ENCODE data around the gene UROC1. TPM values are rescaled to one million over a fixed set of nuclear protein-coding genes. Genes with fewer than 3 reads are reported as not detected.

UROC1 gene
- total and polyA plus RNA-seq, 2 of the 4 experiments (the other 2 are of a cell fraction), result not detected

GRCh38 chr3:126464494-126464893, 53.1 kb downstream of the UROC1 start:
- Histone ChIP-seq H3K18ac (ENCODE audit: low read depth, low read length) (no peak overlapping the region), H3K23ac (ENCODE audit: low read depth, low read length) (no peak overlapping the region), H3K27me3 (ENCODE audit: control insufficient read depth, insufficient read depth, low read length) (no peaks in the 10 kb centered on the region), H3K14ac (replicated peaks; ENCODE audit: low read depth, low read length) (no peak overlapping the region), H3K4me2 (ENCODE audit: low read depth, low read length) (no peak overlapping the region), H3K9me3 (ENCODE audit: control insufficient read depth, insufficient read depth, low read length) (no peaks in the 10 kb centered on the region), H3K4me3 (ENCODE audit: insufficient read depth, low read depth, low read length) (no peak overlapping the region), H2BK15ac (ENCODE audit: low read depth, low read length) (no peak overlapping the region), H3K27ac (ENCODE audit: insufficient read depth, low read length) (no peak overlapping the region), H4K8ac (ENCODE audit: low read depth in 2 of 2, low read length in 2 of 2) (no peak overlapping the region), H3K9me1 (ENCODE audit: insufficient read depth, low read length) (no peaks in the 10 kb centered on the region; the same call in 1 of the 2 replicates), H4K5ac (ENCODE audit: low read depth, low read length) (no peak overlapping the region), H4K91ac (ENCODE audit: insufficient read depth, low read depth, low read length) (no peak overlapping the region), H3K9ac (ENCODE audit: low read depth, low read length) (no peak overlapping the region), H4K20me1 (ENCODE audit: insufficient read depth, low read length) (peaks cover 32% of the 10 kb centered on the region), H3K4ac (ENCODE audit: low read depth, low read length) (no peak overlapping the region), H2AK5ac (ENCODE audit: low read depth, low read length) (no peak overlapping the region), H3K36me3 (ENCODE audit: control insufficient read depth, insufficient read depth, low read length) (peaks cover 84% of the 10 kb centered on the region), H2BK120ac (ENCODE audit: low read depth, low read length) (no peak overlapping the region), H2AFZ (replicated peaks; ENCODE audit: low read length, poor library complexity) (no peak overlapping the region), H2AK9ac (replicated peaks; ENCODE audit: low read depth, low read length, poor library complexity) (no peak overlapping the region), H2BK20ac (ENCODE audit: low read depth, low read length) (no peak overlapping the region), H2BK5ac (ENCODE audit: low read depth, low read length, poor library complexity, severe bottlenecking) (no peak overlapping the region), H3K79me1 (ENCODE audit: low read depth in 1 of 2, low read length in 2 of 2) (peaks cover 39 to 59% of the 10 kb centered on the region in 2 experiments), H3K4me1 (ENCODE audit: control insufficient read depth, insufficient read depth, low read length) (no peaks in the 10 kb centered on the region; the same call in 1 of the 2 replicates), H3K56ac (ENCODE audit: extremely low read depth, insufficient read depth, low read length) (no peak overlapping the region)
- no peak for TF ChIP-seq POLR2A (IDR thresholded peaks at IDR 0.05; ENCODE audit: low read depth, low read length)
- TF ChIP-seq USF2 (IDR thresholded peaks at IDR 0.05; ENCODE audit: low read depth, low read length), result no peak
- no peak for TF ChIP-seq NFE2L2 (IDR thresholded peaks at IDR 0.05; ENCODE audit: low read depth, low read length)
- TF ChIP-seq RCOR1 (IDR thresholded peaks at IDR 0.05; ENCODE audit: insufficient replicate concordance, low read length), result no peak
- no peak for TF ChIP-seq RAD21 (IDR thresholded peaks at IDR 0.05; ENCODE audit: low read length)
- TF ChIP-seq MXI1 (IDR thresholded peaks at IDR 0.05; ENCODE audit: borderline replicate concordance, low read depth, low read length), result no peak
- no peak for TF ChIP-seq RFX5 (IDR thresholded peaks at IDR 0.05; ENCODE audit: low read depth, low read length)
- dilution Hi-C loops (cut with HindIII; ENCODE audit: low sequenced_read_pairs, unreplicated experiment), result no loop called here
- DNase-seq, result no peak
- intact Hi-C loops (cut with micrococcal nuclease), result no loop called here
- in situ Hi-C loops (cut with MboI; ENCODE audit: low sequenced_read_pairs), result no loop called here
- 80% methylated on average over 1 of the region's 4 CpGs; no CpG with 5 or more reads in 1 of the 2 experiments for WGBS, 2 experiments (ENCODE audit: extremely low coverage in 2 of 2, insufficient read length in 1 of 2)
- CTCF ChIA-PET, result interaction anchor here (0.6 kb wide), 1 partner anchor 18 kb away, joined by 3 read pairs; no protein-coding TSS in a partner anchor
- ATAC-seq (ENCODE audit: low read depth), result no peak
- no TSS peak for BruUV-seq (replicated peaks)
- POLR2A ChIA-PET (ENCODE audit: unreplicated experiment), result no interaction called here
